SU-DHL-6 (cell line): Measurements from ENCODE around the gene SPATA16.
"Not testable (repeated sequence)": the region's sequence is repeated elsewhere in the genome, so short reads cannot be mapped to it uniquely, and the experiment has no call there.

Experiments used
- H2AFZ ChIP-seq: fragments of 200-600 bp; sonication (generic); 2 replicates; pipeline ENCODE4 v1.6.1; 2014; ENCODE audit warnings: low read depth, mild to moderate bottlenecking, moderate library complexity, mixed read lengths, antibody characterized with exemption, low read length; ENCODE audit not compliant: severe bottlenecking
- H3F3A ChIP-seq: fragments of 200-600 bp; shearing (Covaris generic); 2 replicates; pipeline ENCODE4 v1.6.0; 2016; ENCODE audit warnings: antibody characterized with exemption, mild to moderate bottlenecking; ENCODE audit not compliant: insufficient read depth
- H3K27ac ChIP-seq: fragments of 200-600 bp; sonication (generic); 2 replicates; pipeline ENCODE4 v1.5.1; 2016; ENCODE audit warnings: low read depth, mild to moderate bottlenecking, low read length, moderate library complexity, mixed read lengths
- H3K27me3 ChIP-seq: fragments of 200-600 bp; sonication (generic), shearing (Covaris generic); 2 replicates; pipeline ENCODE4 v1.6.0; 2014; ENCODE audit warnings: mild to moderate bottlenecking, low read length
- H3K36me3 ChIP-seq: fragments of 200-600 bp; sonication (generic); 2 replicates; pipeline ENCODE4 v1.6.1; 2014; ENCODE audit warnings: mild to moderate bottlenecking, low read length, mixed read lengths
- H3K4me2 ChIP-seq: fragments of 300-600, 200-600 bp; shearing (Covaris generic), sonication (generic); 2 replicates; pipeline ENCODE4 v1.6.0; 2014; ENCODE audit warnings: low read length, low read depth, mild to moderate bottlenecking; ENCODE audit not compliant: poor library complexity, severe bottlenecking
- H3K4me3 ChIP-seq: fragments of 200-600 bp; sonication (generic); 2 replicates; pipeline ENCODE4 v1.5.1; 2014; ENCODE audit warnings: antibody characterized with exemption, low read length, mild to moderate bottlenecking, mixed read lengths; ENCODE audit not compliant: insufficient read depth, poor library complexity, severe bottlenecking
- H3K79me2 ChIP-seq: fragments of 200-600 bp; sonication (generic); 2 replicates; pipeline ENCODE4 v1.6.1; 2014; ENCODE audit warnings: mild to moderate bottlenecking, low read length, moderate library complexity; ENCODE audit not compliant: insufficient read depth
- H3K9ac ChIP-seq: fragments of 200-600 bp; sonication (generic); 2 replicates; pipeline ENCODE4 v1.7.0; 2014; ENCODE audit warnings: mild to moderate bottlenecking, low read length
- H3K9me2 ChIP-seq: fragments of 200-600 bp; sonication (generic); replicated peaks from 2 replicates; pipeline ENCODE4 v1.6.1; 2014; ENCODE audit warnings: low read length; ENCODE audit not compliant: insufficient read depth
- H3K9me3 ChIP-seq: fragments of 200-600 bp; sonication (generic); 2 replicates; pipeline ENCODE4 v1.6.1; 2014; ENCODE audit warnings: low read length, mixed read lengths; ENCODE audit not compliant: insufficient read depth
- H4K20me1 ChIP-seq: fragments of 200-600 bp; sonication (generic); 2 replicates; pipeline ENCODE4 v1.6.1; 2014; ENCODE audit warnings: low read depth, mild to moderate bottlenecking, antibody characterized with exemption, low read length, moderate library complexity, mixed read lengths
- CTCF ChIP-seq: fragments of 200-600 bp; sonication (generic); IDR thresholded peaks from one replicate; pipeline ENCODE4 v1.5.1; 2017; ENCODE audit warnings: antibody characterized with exemption, mild to moderate bottlenecking, low read length, moderate library complexity; ENCODE audit not compliant: insufficient read depth, poor library complexity, severe bottlenecking
- EZH2phosphoT487 ChIP-seq: fragments of 200-600 bp; sonication (generic), shearing (Covaris generic); conservative IDR thresholded peaks from 2 replicates; pipeline ENCODE4 v1.6.1; 2018; ENCODE audit warnings: mild to moderate bottlenecking, antibody characterized with exemption, low read length, moderate library complexity, mixed read lengths

Gene SPATA16

GRCh38 chr3:173140986-173141385, at the start of gene SPATA16:
TSS of gene SPATA16 (minus strand) at chr3:173141235. CDS start at chr3:173117731, 23,504 bp downstream.
- no peak within 1 kb of the TSS for H3K9ac ChIP-seq
- H4K20me1 ChIP-seq = no peaks in the 10 kb centered on the region
- H2AFZ ChIP-seq = no peak within 1 kb of the TSS
- no peak within 1 kb of the TSS for H3K27ac ChIP-seq
- H3K4me2 ChIP-seq = no peak within 1 kb of the TSS
- H3K9me2 ChIP-seq = no peaks in the 10 kb centered on the region
- H3K27me3 ChIP-seq = no peaks in the 10 kb centered on the region
- H3K79me2 ChIP-seq = no peaks in the 10 kb centered on the region
- H3F3A ChIP-seq = no peaks in the 10 kb centered on the region
- H3K36me3 ChIP-seq = no peaks in the 10 kb centered on the region
- H3K4me3 ChIP-seq = no peak within 1 kb of the TSS
- no peaks in the 10 kb centered on the region for H3K9me3 ChIP-seq
- TF ChIP-seq CTCF (no peak), EZH2phosphoT487 (no peak)

- H3K27ac ChIP-seq, H3F3A ChIP-seq, H3K4me3 ChIP-seq, H3K9ac ChIP-seq, H2AFZ ChIP-seq, H3K9me3 ChIP-seq, H4K20me1 ChIP-seq, H3K79me2 ChIP-seq, H3K27me3 ChIP-seq, H3K4me2 ChIP-seq, H3K36me3 ChIP-seq, H3K9me2 ChIP-seq: not testable (repeated sequence)
Observed at GRCh38 chr3:173183022-173183421, 42.0 kb upstream of the SPATA16 start.

- Histone ChIP-seq H3K36me3 (no peaks in the 10 kb centered on the region), H3K9ac (no peak overlapping the region), H2AFZ (no peak overlapping the region), H3K27me3 (no peaks in the 10 kb centered on the region), H3F3A (no peaks in the 10 kb centered on the region), H3K79me2 (no peaks in the 10 kb centered on the region), H3K4me3 (no peak overlapping the region), H3K27ac (no peak overlapping the region), H3K9me2 (no peaks in the 10 kb centered on the region), H3K9me3 (no peaks in the 10 kb centered on the region), H4K20me1 (no peaks in the 10 kb centered on the region), H3K4me2 (no peak overlapping the region)
- TF ChIP-seq CTCF (no peak), EZH2phosphoT487 (no peak)
Observed at GRCh38 chr3:173173652-173174051, 32.6 kb upstream of the SPATA16 start.

- H3F3A ChIP-seq, H3K4me2 ChIP-seq, H3K79me2 ChIP-seq, H3K9ac ChIP-seq, H3K9me3 ChIP-seq, H3K27ac ChIP-seq, H4K20me1 ChIP-seq, H3K9me2 ChIP-seq, H3K27me3 ChIP-seq, H3K4me3 ChIP-seq, H2AFZ ChIP-seq, H3K36me3 ChIP-seq: not testable (repeated sequence)
Observed at GRCh38 chr3:173159139-173159538, 18.1 kb upstream of the SPATA16 start.

DNA sequence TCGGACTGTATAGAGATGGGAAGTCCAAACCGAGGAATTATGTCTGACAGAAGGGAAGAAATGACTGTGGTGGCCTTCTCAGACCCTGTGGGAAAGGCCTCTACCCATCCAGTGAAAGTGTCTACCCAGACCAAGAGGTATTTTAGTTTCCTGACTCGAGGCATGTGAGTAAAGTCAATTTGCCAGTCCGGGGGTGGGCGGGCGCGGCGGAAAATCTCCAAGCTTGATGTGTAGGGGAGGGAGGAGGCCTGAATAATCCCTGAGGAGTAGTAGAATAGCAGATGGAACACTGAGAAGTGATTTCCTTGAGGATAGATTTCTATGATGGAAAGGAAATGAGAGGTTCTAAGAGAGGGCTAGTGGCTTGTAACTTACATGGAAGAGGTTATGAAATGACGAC, 15.5 kb upstream of the SPATA16 start:
- not testable (repeated sequence) for H3K27me3 ChIP-seq, H3K4me3 ChIP-seq, H3K4me2 ChIP-seq, H3K27ac ChIP-seq, H4K20me1 ChIP-seq, H3K9me3 ChIP-seq, H3K36me3 ChIP-seq, H2AFZ ChIP-seq, H3K79me2 ChIP-seq, H3K9ac ChIP-seq, H3K9me2 ChIP-seq, H3F3A ChIP-seq
